Fibroblast of mammary gland (primary cell): Measurements from ENCODE around the gene MYRF.

Experiments
- DNase-seq: peaks from one replicate; pipeline ENCODE4 v3.0.0-alpha.2; 2010; ENCODE audit warnings: low read depth
- H3K4me3 ChIP-seq: 2 replicates; pipeline ENCODE4 v1.5.1; 2011; ENCODE audit warnings: low read depth, mild to moderate bottlenecking, low read length, moderate library complexity; ENCODE audit not compliant: control insufficient read depth
- CTCF ChIP-seq: conservative IDR thresholded peaks from 2 replicates; pipeline ENCODE4 v1.5.1; 2011; ENCODE audit warnings: low read depth, low read length, inconsistent platforms; ENCODE audit not compliant: control insufficient read depth, insufficient read depth

Gene MYRF

GRCh38 chr11:61749591-61750217 is 2.7 kb upstream of the MYRF start:
- no peak overlapping the region for H3K4me3 ChIP-seq
- peak; percentile 15 for DNase-seq
- no peak for TF ChIP-seq CTCF

- DNase-seq: no peak
- TF ChIP-seq CTCF: no peak
- H3K4me3 ChIP-seq: no peak overlapping the region
These were observed 1.7 kb upstream of the MYRF start for GRCh38 chr11:61750631-61751273.

- no peak for TF ChIP-seq CTCF
- H3K4me3 ChIP-seq: no peak overlapping the region
These were observed 1.1 kb upstream of the MYRF start for GRCh38 chr11:61751384-61751783.

GRCh38 chr11:61752925-61753521 is 587 bp downstream of the MYRF start:
- no peak for TF ChIP-seq CTCF
- H3K4me3 ChIP-seq: peak overlapping the region; percentile 27

More at GRCh38 chr11:61751384-61751783, 1.1 kb upstream of the MYRF start:
- DNase-seq: no peak

GRCh38 chr11:61753672-61754071 is 1.2 kb downstream of the MYRF start:
- TF ChIP-seq CTCF: no peak
- no peak for DNase-seq
- H3K4me3 ChIP-seq: no peak overlapping the region

More at GRCh38 chr11:61752925-61753521, 587 bp downstream of the MYRF start:
- no peak for DNase-seq

- TF ChIP-seq CTCF: no peak
- no peak for DNase-seq
- no peak overlapping the region for H3K4me3 ChIP-seq
These were observed 2.4 kb downstream of the MYRF start for GRCh38 chr11:61754534-61755482.
